Adrenal gland (tissue), 5 donors: Measurements from ENCODE around the gene MACROH2A1.

Experiments
- CTCF ChIP-seq, 6 experiments: fragments of 450-650 bp in 4 of 6; fragments of 200-600 bp in 2 of 6; sonication (generic) in 1 of 6; IDR thresholded peaks; 1 replicate in 5 of 6; 2 replicates in 1 of 6; pipeline versions ENCODE4 v1.5.1 to v1.8.0; 2016 to 2021; ENCODE audit warnings: antibody characterized with exemption in 6 of 6, mild to moderate bottlenecking in 2 of 6, moderate library complexity in 1 of 6
- POLR2A ChIP-seq, 2 donors: fragments of 450-650 bp; IDR thresholded peaks; one replicate each; pipeline ENCODE4 v1.6.1; 2017; ENCODE audit warnings: antibody characterized with exemption in 2 of 2, mild to moderate bottlenecking in 2 of 2, moderate library complexity in 1 of 2
- donor health status: DM: no; HTN: no; CAD: no.

- TF ChIP-seq CTCF (IDR thresholded peaks at IDR 0.05): no peak
- no peak for TF ChIP-seq POLR2A (IDR thresholded peaks at IDR 0.05)
Measured at GRCh38 chr5:135444360-135444759, 45.3 kb upstream of the MACROH2A1 start.
